Measurements from ENCODE around the gene ITPR2.

- TF ChIP-seq KDM5A (IDR thresholded peaks at IDR 0.05; ENCODE audit: low read length) (no peak), RBBP5 (IDR thresholded peaks at IDR 0.05; ENCODE audit: borderline replicate concordance, low read depth, low read length) (no peak), POLR2A (IDR thresholded peaks at IDR 0.05; ENCODE audit: control extremely low read depth in 1 of 2, low read depth in 2 of 2, low read length in 2 of 2) (no peak), POLR2AphosphoS5 (IDR thresholded peaks at IDR 0.05; ENCODE audit: low read depth, low read length) (no peak), CTCF (IDR thresholded peaks at IDR 0.05; ENCODE audit: control extremely low read depth in 1 of 3, insufficient read depth in 1 of 3, low read depth in 1 of 3, low read length in 3 of 3) (no peak)
These were observed 436.6 kb downstream of the ITPR2 start for GRCh38 chr12:26396402-26396801.
